Choroid plexus epithelial cell (primary cell): ENCODE data around the gene LDLRAD2.

Source experiments
- DNase-seq: peaks from one replicate; pipeline ENCODE4 v3.0.0-alpha.2; 2010; ENCODE audit warnings: low read depth
- H3K4me3 ChIP-seq: 2 replicates; pipeline ENCODE4 v1.5.1; 2011; ENCODE audit warnings: low read depth, mild to moderate bottlenecking, control low read depth, low read length, moderate library complexity
- TF ChIP-seq, protein P1 (sequence below): conservative IDR thresholded peaks from 2 replicates; pipeline ENCODE4 v1.5.1; 2011; ENCODE audit warnings: low read depth, mild to moderate bottlenecking, control low read depth, inconsistent platforms, low read length, moderate library complexity

Gene LDLRAD2

DNA sequence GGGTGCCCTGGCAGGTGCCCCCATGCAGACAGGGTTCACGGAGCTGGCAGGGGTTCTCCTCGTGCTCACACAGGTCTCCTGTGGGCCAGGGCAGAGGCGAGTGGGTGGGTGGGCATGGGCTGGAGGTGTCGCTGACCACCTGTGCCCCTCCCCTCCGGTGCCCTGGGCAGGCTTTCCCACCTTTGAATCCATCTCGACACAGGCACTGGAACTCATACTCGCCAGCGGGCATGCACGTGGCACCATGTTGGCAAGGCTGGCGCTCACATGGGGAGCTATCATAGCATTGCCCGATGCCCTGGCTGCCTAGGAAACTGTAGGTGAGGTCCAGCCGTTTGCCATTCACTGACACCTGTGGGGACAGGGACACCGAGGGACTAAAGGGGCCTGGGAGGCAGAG, 16.0 kb downstream of the LDLRAD2 start:
- TF ChIP-seq, protein P1, sequence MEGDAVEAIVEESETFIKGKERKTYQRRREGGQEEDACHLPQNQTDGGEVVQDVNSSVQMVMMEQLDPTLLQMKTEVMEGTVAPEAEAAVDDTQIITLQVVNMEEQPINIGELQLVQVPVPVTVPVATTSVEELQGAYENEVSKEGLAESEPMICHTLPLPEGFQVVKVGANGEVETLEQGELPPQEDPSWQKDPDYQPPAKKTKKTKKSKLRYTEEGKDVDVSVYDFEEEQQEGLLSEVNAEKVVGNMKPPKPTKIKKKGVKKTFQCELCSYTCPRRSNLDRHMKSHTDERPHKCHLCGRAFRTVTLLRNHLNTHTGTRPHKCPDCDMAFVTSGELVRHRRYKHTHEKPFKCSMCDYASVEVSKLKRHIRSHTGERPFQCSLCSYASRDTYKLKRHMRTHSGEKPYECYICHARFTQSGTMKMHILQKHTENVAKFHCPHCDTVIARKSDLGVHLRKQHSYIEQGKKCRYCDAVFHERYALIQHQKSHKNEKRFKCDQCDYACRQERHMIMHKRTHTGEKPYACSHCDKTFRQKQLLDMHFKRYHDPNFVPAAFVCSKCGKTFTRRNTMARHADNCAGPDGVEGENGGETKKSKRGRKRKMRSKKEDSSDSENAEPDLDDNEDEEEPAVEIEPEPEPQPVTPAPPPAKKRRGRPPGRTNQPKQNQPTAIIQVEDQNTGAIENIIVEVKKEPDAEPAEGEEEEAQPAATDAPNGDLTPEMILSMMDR = no peak
- no peak for DNase-seq
- no peak overlapping the region for H3K4me3 ChIP-seq

GRCh38 chr1:21828506-21829210, 16.6 kb downstream of the LDLRAD2 start:
- TF ChIP-seq, protein P1 = no peak
- no peak for DNase-seq
- no peak overlapping the region for H3K4me3 ChIP-seq

- TF ChIP-seq, protein P1 = no peak
- no peak for DNase-seq
- no peak overlapping the region for H3K4me3 ChIP-seq
These were observed 17.2 kb downstream of the LDLRAD2 start for GRCh38 chr1:21829294-21829693.

DNA sequence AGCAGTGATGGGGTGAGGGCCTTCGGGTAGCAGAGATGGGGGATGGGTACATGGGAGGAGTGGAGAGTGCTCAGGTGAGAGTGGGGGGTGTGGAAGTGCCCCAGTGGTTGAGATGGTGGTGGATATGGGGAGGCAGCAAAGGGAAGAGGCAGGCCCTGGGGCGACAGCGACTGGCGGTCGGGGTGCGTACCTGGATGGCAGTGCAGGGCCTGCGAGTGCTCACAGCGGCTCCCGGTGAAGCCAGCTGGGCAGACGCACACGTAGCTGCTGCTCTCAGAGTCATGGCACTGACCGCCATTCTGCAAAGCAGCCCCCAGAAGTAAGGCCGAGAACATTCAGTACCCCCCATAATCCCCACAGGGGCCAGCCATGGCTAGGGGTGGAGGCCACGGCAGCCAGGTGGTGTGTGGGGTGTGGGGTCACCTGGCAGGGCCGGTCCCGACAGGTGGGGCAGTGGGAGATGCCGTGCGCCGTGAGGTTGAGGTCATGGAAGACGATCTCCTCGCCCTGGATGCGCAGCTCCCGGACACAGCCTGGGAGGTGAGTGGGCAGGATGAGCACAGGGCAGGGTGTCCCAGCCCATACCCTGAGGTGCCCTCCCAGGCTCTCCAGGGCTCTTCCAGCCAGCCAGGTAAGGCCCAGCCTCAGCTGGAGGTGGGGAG, 18.9 kb downstream of the LDLRAD2 start:
- TF ChIP-seq, protein P1 = no peak
- no peak for DNase-seq

DNA sequence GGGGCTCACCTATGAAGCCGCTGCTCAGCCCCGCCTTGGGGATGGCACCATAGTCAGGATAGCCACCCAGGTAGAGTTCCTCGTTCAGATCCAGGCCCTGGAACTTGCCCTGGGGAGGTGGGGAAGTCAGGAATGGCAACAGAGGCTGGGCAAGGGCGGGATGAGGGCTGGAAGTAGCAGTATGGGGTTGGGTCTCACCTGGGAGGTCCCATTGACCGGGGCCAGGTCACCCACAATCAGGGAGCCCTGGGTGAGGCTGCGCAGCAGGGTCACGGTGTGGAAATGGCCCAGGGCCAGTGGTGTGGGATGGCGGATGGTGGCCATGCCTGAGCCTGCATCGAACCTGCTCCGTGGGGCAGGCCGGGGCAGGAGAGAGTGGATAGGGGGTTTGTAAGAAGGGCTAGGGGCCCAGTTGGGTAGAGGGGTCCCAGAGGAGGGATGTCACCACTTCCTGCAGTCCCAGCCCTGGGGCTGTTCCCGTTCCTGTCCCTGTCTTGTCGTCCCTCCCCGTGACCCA, 19.4 kb downstream of the LDLRAD2 start:
- TF ChIP-seq, protein P1 = no peak
- no peak for DNase-seq
- no peak overlapping the region for H3K4me3 ChIP-seq

More for the DNA sequence above, 18.9 kb downstream of the LDLRAD2 start:
- H3K4me3 ChIP-seq = no peak overlapping the region

GRCh38 chr1:21833392-21833976, 21.4 kb downstream of the LDLRAD2 start:
- H3K4me3 ChIP-seq = no peak overlapping the region
- DNase-seq = no peak
- TF ChIP-seq, protein P1 = no peak
